Right cardiac atrium (tissue), 5 donors: Measurements from ENCODE around the gene CSNK1A1. TPM values are rescaled to one million over a fixed set of nuclear protein-coding genes. Genes with fewer than 3 reads are reported as not detected.
A peak's percentile ranks its signal among the peaks of the same experiment; 100 is the strongest.
"Not testable (repeated sequence)": the region's sequence is repeated elsewhere in the genome, so short reads cannot be mapped to it uniquely, and the experiment has no call there.

Source experiments
- ATAC-seq, 2 donors: fragments of 200-7000 bp; cut with Tn5 transposase; one replicate each; pipeline versions ENCODE4 v1.8.0 to v1.9.1; 2020; ENCODE audit warnings: moderate library complexity in 2 of 2, mild to moderate bottlenecking in 1 of 2
- DNase-seq, 3 donors: peaks; one replicate each; pipeline ENCODE4 v3.0.0-alpha.2; 2020
- H3K27ac ChIP-seq: one replicate; pipeline ENCODE4 v1.5.1; 2013; ENCODE audit warnings: mild to moderate bottlenecking, low read length, control low read depth, moderate library complexity
- H3K27me3 ChIP-seq: one replicate; pipeline ENCODE4 v1.6.1; 2013; ENCODE audit not compliant: control insufficient read depth, insufficient read depth
- H3K4me1 ChIP-seq: one replicate; pipeline ENCODE4 v1.6.1; 2013; ENCODE audit warnings: low read length; ENCODE audit not compliant: control insufficient read depth, insufficient read depth
- H3K4me3 ChIP-seq: one replicate; pipeline ENCODE4 v1.5.1; 2013; ENCODE audit warnings: low read length, control low read depth
- H3K9me3 ChIP-seq: one replicate; pipeline ENCODE4 v1.6.1; 2013; ENCODE audit warnings: low read length; ENCODE audit not compliant: control insufficient read depth
- WGBS: extraction: QIAGEN DNeasy Blood & Tissue Kit; methylation state at CpG from one replicate; pipeline ENCODE4 v1.1.7; 2013; 5-methylcytosine and 5-hydroxymethylcytosine counted together
- intact Hi-C, 4 donors: fragments of 100-400 bp; cut with DNase I; formaldehyde crosslinking; loops; one replicate each; pipeline versions ENCODE4 v1.11.0 to v1.14.0; 2022 to 2023
- polyA plus RNA-seq: library from polyadenylated mRNA; stranded (reverse); fragments of 200-250 nt; gene quantifications from one replicate; pipeline ENCODE4 v1.2.3, GENCODE V29; 2013
- total RNA-seq, 4 donors: library from RNA; stranded (reverse); fragmentation: NEBNext Ultra II Directional; extraction: Animal tissue kit (Norgen Biotek cat#: 25700); gene quantifications; one replicate each; pipeline ENCODE4 v1.2.1, GENCODE V29; 2021
- donor health status: healthy with polysubstance abuse.
- donor health status: DM: no; HTN: yes; CAD: no.
- donor health status: DM: no; HTN: no; CAD: no.
- donor health status: DM: no; HTN: yes; CAD: no; lungs with severe emphysema.
- donor health status: DM: yes; HTN: yes; CAD: no.

The CSNK1A1 gene
- total and polyA plus RNA-seq, 5 donors: 74.5 to 433 (median 235) TPM

GRCh38 chr5:149550268-149550583 is 1.0 kb downstream of the CSNK1A1 start:
- under 1% methylated on average over 12 of the region's 12 CpGs for WGBS
- peak overlapping the region; percentile 97 for H3K4me3 ChIP-seq
- no peaks in the 10 kb centered on the region for H3K9me3 ChIP-seq
- intact Hi-C loops: loop anchor here in 3 of 4 donors (5.0 kb wide), 2 partner anchors 103 to 108 kb away; no protein-coding TSS in a partner anchor
- H3K4me1 ChIP-seq: peaks cover 6% of the 10 kb centered on the region
- DNase-seq (no peak), ATAC-seq (peak in 1 of 2 donors; percentile 16)
- H3K27ac ChIP-seq: peak overlapping the region; percentile 99
- H3K27me3 ChIP-seq: no peaks in the 10 kb centered on the region

GRCh38 chr5:149549461-149550267 is 1.6 kb downstream of the CSNK1A1 start:
- intact Hi-C loops: loop anchor here in 3 of 4 donors (5.0 to 10.0 kb wide), 3 partner anchors 55 to 107 kb away; no protein-coding TSS in a partner anchor
- H3K4me3 ChIP-seq: peak overlapping the region; percentile 97
- no peaks in the 10 kb centered on the region for H3K9me3 ChIP-seq
- DNase-seq (no peak), ATAC-seq (no peak)
- H3K27ac ChIP-seq: peak overlapping the region; percentile 99
- WGBS: under 1% methylated on average over 25 of the region's 25 CpGs
- H3K4me1 ChIP-seq: peaks cover 8% of the 10 kb centered on the region
- no peaks in the 10 kb centered on the region for H3K27me3 ChIP-seq

GRCh38 chr5:149546974-149547373 is 4.3 kb downstream of the CSNK1A1 start:
- Histone ChIP-seq H3K4me3 (peak overlapping the region; percentile 8), H3K4me1 (peaks cover 9% of the 10 kb centered on the region), H3K27me3 (no peaks in the 10 kb centered on the region), H3K9me3 (no peaks in the 10 kb centered on the region), H3K27ac (no peak overlapping the region)
- intact Hi-C loops: loop anchor here in 2 of 4 donors (10.0 kb wide), 1 partner anchor 52 kb away; no protein-coding TSS in a partner anchor
- DNase-seq: no peak
- ATAC-seq: no peak

- 63% methylated on average over 6 of the region's 6 CpGs for WGBS
- peaks cover 10% of the 10 kb centered on the region for H3K4me1 ChIP-seq
- no peak overlapping the region for H3K27ac ChIP-seq
- ATAC-seq (no peak), DNase-seq (no peak)
- H3K9me3 ChIP-seq: no peaks in the 10 kb centered on the region
- intact Hi-C loops: loop anchor here in 2 of 4 donors (10.0 kb wide), 1 partner anchor 51 kb away; no protein-coding TSS in a partner anchor
- no peaks in the 10 kb centered on the region for H3K27me3 ChIP-seq
- H3K4me3 ChIP-seq: no peak overlapping the region
Observed at GRCh38 chr5:149545327-149545726, 5.9 kb downstream of the CSNK1A1 start.

- intact Hi-C loops: loop anchor here in 2 of 4 donors (10.0 kb wide), 1 partner anchor 49 kb away; no protein-coding TSS in a partner anchor
- Histone ChIP-seq H3K9me3 (no peaks in the 10 kb centered on the region), H3K4me3 (no peak overlapping the region), H3K27ac (no peak overlapping the region), H3K4me1 (peaks cover 10% of the 10 kb centered on the region), H3K27me3 (no peaks in the 10 kb centered on the region)
- ATAC-seq (no peak), DNase-seq (no peak)
- 49% methylated on average over 3 of the region's 3 CpGs for WGBS
Observed at GRCh38 chr5:149544028-149544420, 7.2 kb downstream of the CSNK1A1 start.

GRCh38 chr5:149543361-149544027 is 7.7 kb downstream of the CSNK1A1 start:
- no peak for DNase-seq
- Histone ChIP-seq H3K27ac (no peak overlapping the region), H3K4me3 (no peak overlapping the region), H3K9me3 (no peaks in the 10 kb centered on the region), H3K4me1 (peaks cover 10% of the 10 kb centered on the region), H3K27me3 (no peaks in the 10 kb centered on the region)
- peak; percentile 17 to 65 for ATAC-seq
- WGBS: 22% methylated on average over 8 of the region's 8 CpGs
- intact Hi-C loops: loop anchor here in 2 of 4 donors (10.0 kb wide), 1 partner anchor 49 kb away; no protein-coding TSS in a partner anchor

- intact Hi-C loops: loop anchor here in 2 of 4 donors (10.0 kb wide), 1 partner anchor 47 kb away; no protein-coding TSS in a partner anchor
- 71% methylated on average over 6 of the region's 6 CpGs for WGBS
- Histone ChIP-seq H3K4me3 (no peak overlapping the region), H3K27me3 (no peaks in the 10 kb centered on the region), H3K27ac (no peak overlapping the region), H3K4me1 (peaks cover 12% of the 10 kb centered on the region), H3K9me3 (no peaks in the 10 kb centered on the region)
- DNase-seq (no peak), ATAC-seq (no peak)
Observed at GRCh38 chr5:149541893-149542292, 9.3 kb downstream of the CSNK1A1 start.

- Histone ChIP-seq H3K4me3 (no peak overlapping the region), H3K27me3 (no peaks in the 10 kb centered on the region), H3K27ac (no peak overlapping the region), H3K4me1 (peaks cover 5% of the 10 kb centered on the region), H3K9me3 (no peaks in the 10 kb centered on the region)
- DNase-seq (no peak), ATAC-seq (no peak)
- intact Hi-C loops: loop anchor here in 2 of 4 donors (10.0 kb wide), 1 partner anchor 45 kb away; no protein-coding TSS in a partner anchor
- WGBS: 54% methylated on average over 3 of the region's 3 CpGs
Observed at GRCh38 chr5:149540089-149540488, 11.2 kb downstream of the CSNK1A1 start.

GRCh38 chr5:149537374-149537975 is 13.8 kb downstream of the CSNK1A1 start:
- H3K27me3 ChIP-seq: no peaks in the 10 kb centered on the region
- H3K4me1 ChIP-seq: peaks cover 7% of the 10 kb centered on the region
- no peak for DNase-seq
- H3K27ac ChIP-seq: no peak overlapping the region
- 56% methylated on average over 1 of the region's 1 CpG for WGBS
- no peak for ATAC-seq
- intact Hi-C loops: no loop called here
- no peak overlapping the region for H3K4me3 ChIP-seq
- no peaks in the 10 kb centered on the region for H3K9me3 ChIP-seq

- H3K27me3 ChIP-seq, H3K4me1 ChIP-seq, H3K27ac ChIP-seq, ATAC-seq, intact Hi-C loops, H3K4me3 ChIP-seq, DNase-seq, H3K9me3 ChIP-seq: not testable (repeated sequence)
- WGBS: 69% methylated on average over 6 of the region's 6 CpGs
Observed at GRCh38 chr5:149535787-149536186, 15.5 kb downstream of the CSNK1A1 start.

GRCh38 chr5:149532413-149532812 is 18.8 kb downstream of the CSNK1A1 start:
- Histone ChIP-seq H3K27me3 (no peaks in the 10 kb centered on the region), H3K27ac (no peak overlapping the region), H3K4me1 (peaks cover 8% of the 10 kb centered on the region), H3K9me3 (no peaks in the 10 kb centered on the region), H3K4me3 (no peak overlapping the region)
- 75% methylated on average over 7 of the region's 7 CpGs for WGBS
- ATAC-seq: no peak
- intact Hi-C loops: no loop called here
- no peak for DNase-seq
